Omental fat pad (tissue), 4 donors: Measurements from ENCODE around the gene KRTAP10-2. TPM values are rescaled to one million over a fixed set of nuclear protein-coding genes. Genes with fewer than 3 reads are reported as not detected.

Experiments
- ATAC-seq: fragments of 150-250 bp; one replicate; pipeline ENCODE4 v1.9.1; 2016; ENCODE audit warnings: mild to moderate bottlenecking, moderate library complexity; ENCODE audit not compliant: low FRiP score
- DNase-seq: peaks from one replicate; pipeline ENCODE4 v3.0.0-alpha.2; 2019; ENCODE audit warnings: low spot score
- CTCF ChIP-seq, 3 donors: fragments of 450-650 bp; IDR thresholded peaks; one replicate each; pipeline ENCODE4 v1.5.1; 2016 to 2017; ENCODE audit warnings: antibody characterized with exemption in 3 of 3, mild to moderate bottlenecking in 3 of 3, moderate library complexity in 2 of 3
- total RNA-seq, 4 donors: library from RNA; depleted of rRNA; stranded (reverse); fragments of >200 nt; gene quantifications; one replicate each; pipeline ENCODE4 v1.1.0, GENCODE V29; 2016

Gene KRTAP10-2
- total RNA-seq, 4 donors from 2014 or later, result not detected

GRCh38 chr21:44572959-44573583, 21.8 kb upstream of the KRTAP10-2 start:
- DNase-seq (no peak), ATAC-seq (no peak)
- no peak for TF ChIP-seq CTCF (IDR thresholded peaks at IDR 0.05)

- no peak for TF ChIP-seq CTCF (IDR thresholded peaks at IDR 0.05)
- ATAC-seq (no peak), DNase-seq (no peak)
Measured at GRCh38 chr21:44571844-44572782, 20.8 kb upstream of the KRTAP10-2 start.

- no peak for DNase-seq
- TF ChIP-seq CTCF (IDR thresholded peaks at IDR 0.05), result no peak
Measured at GRCh38 chr21:44571296-44571695, 20.0 kb upstream of the KRTAP10-2 start.

GRCh38 chr21:44569861-44570517, 18.7 kb upstream of the KRTAP10-2 start:
- no peak for ATAC-seq
- DNase-seq, result no peak
- no peak for TF ChIP-seq CTCF (IDR thresholded peaks at IDR 0.05)

More at GRCh38 chr21:44571296-44571695, 20.0 kb upstream of the KRTAP10-2 start:
- ATAC-seq, result no peak

GRCh38 chr21:44568667-44569556, 17.6 kb upstream of the KRTAP10-2 start:
- DNase-seq (no peak), ATAC-seq (no peak)
- TF ChIP-seq CTCF (IDR thresholded peaks at IDR 0.05), result no peak

GRCh38 chr21:44568261-44568660, 17.0 kb upstream of the KRTAP10-2 start:
- no peak for TF ChIP-seq CTCF (IDR thresholded peaks at IDR 0.05)
- no peak for ATAC-seq

More at GRCh38 chr21:44568261-44568660, 17.0 kb upstream of the KRTAP10-2 start:
- DNase-seq, result no peak
